SK-N-SH treated with all-trans-retinoic acid at 6 μM for 48 hours (cell line): ENCODE results near the gene EXD2.

Source experiments
- RARB ChIP-seq: fragments of 250-450 bp; sonication (Bioruptor Pico); IDR thresholded peaks from 2 replicates; pipeline ENCODE4 v1.8.0; 2021; ENCODE audit warnings: mild to moderate bottlenecking, moderate library complexity
- ZNF70 ChIP-seq: fragments of 450-650 bp; formaldehyde crosslinking; IDR thresholded peaks from 2 replicates; pipeline ENCODE4 v1.5.0; 2020; ENCODE audit warnings: mild to moderate bottlenecking, moderate library complexity

GRCh38 chr14:69170839-69171238 lies 20.5 kb upstream of the EXD2 start:
- TF ChIP-seq RARB (CRISPR knock-in tag): no peak
- TF ChIP-seq ZNF70: no peak
